B cell (primary cell): ENCODE measurements around the gene TNFRSF9. TPM values are rescaled to one million over a fixed set of nuclear protein-coding genes. Genes with fewer than 3 reads are reported as not detected.

ENCODE experiments used
- ATAC-seq: fragments of 200-7000 bp; cut with Tn5 transposase; one replicate; pipeline ENCODE4 v1.10.0; 2021; ENCODE audit warnings: low read depth, mild to moderate bottlenecking, moderate number of reproducible peaks, moderate library complexity
- CTCF ChIA-PET: fragments of 350-600 bp; sonication (Branson Sonifier 250); formaldehyde crosslinking; loops from one replicate; lab custom pipeline; 2021; ENCODE audit warnings: antibody characterized with exemption, inconsistent platforms; lab: Charles Lee
- POLR2A ChIA-PET: fragments of 350-600 bp; sonication (Branson Sonifier 250); formaldehyde crosslinking; loops from one replicate; lab custom pipeline; 2021; ENCODE audit warnings: antibody characterized with exemption; lab: Charles Lee
- DNase-seq: peaks from one replicate; pipeline ENCODE4 v3.0.0; 2013
- H2AFZ ChIP-seq: 2 replicates; pipeline ENCODE4 v1.6.1; 2012; ENCODE audit warnings: mild to moderate bottlenecking, low read depth, low read length; ENCODE audit not compliant: insufficient read depth, poor library complexity, severe bottlenecking
- H3K27ac ChIP-seq, 2 donors: 1 replicate in 1 of 2; 2 replicates in 1 of 2; pipeline ENCODE4 v1.5.1; 2012 to 2013; ENCODE audit warnings: low read length in 2 of 2, mild to moderate bottlenecking in 2 of 2, moderate library complexity in 1 of 2
- H3K27me3 ChIP-seq, 4 experiments: fragments of 200-600 bp in 1 of 4; sonication (generic) in 1 of 4; replicated peaks in 1 of 4; 1 replicate in 2 of 4; 2 replicates in 2 of 4; pipeline versions ENCODE4 v1.6.1 to v1.7.0; 2013 to 2016; ENCODE audit warnings: low read length in 3 of 4, mild to moderate bottlenecking in 2 of 4, mixed read lengths in 1 of 4, moderate library complexity in 1 of 4; ENCODE audit not compliant: insufficient read depth in 4 of 4, control insufficient read depth in 3 of 4; ENCODE audit errors: control extremely low read depth in 1 of 4
- H3K36me3 ChIP-seq, 2 experiments: replicated peaks in 1 of 2; 1 replicate in 1 of 2; 2 replicates in 1 of 2; pipeline versions ENCODE4 v1.6.1 to v1.7.1; 2013; ENCODE audit warnings: low read length in 1 of 2; ENCODE audit not compliant: insufficient read depth in 2 of 2, control insufficient read depth in 1 of 2; ENCODE audit errors: control extremely low read depth in 1 of 2, extremely low read depth in 1 of 2
- H3K4me1 ChIP-seq, 2 donors: fragments of 200-600 bp in 1 of 2; sonication (generic) in 1 of 2; 1 replicate in 1 of 2; 2 replicates in 1 of 2; pipeline versions ENCODE4 v1.5.1 to v1.6.1; 2013 to 2017; ENCODE audit warnings: low read length in 2 of 2; ENCODE audit not compliant: control insufficient read depth in 2 of 2, insufficient read depth in 2 of 2
- H3K4me2 ChIP-seq: replicated peaks from 2 replicates; pipeline ENCODE3; 2012; ENCODE audit warnings: mild to moderate bottlenecking, low read depth, low read length; ENCODE audit not compliant: poor library complexity, severe bottlenecking
- H3K4me3 ChIP-seq, 5 experiments: fragments of 200-600 bp in 1 of 5; sonication (generic) in 1 of 5; 1 replicate in 3 of 5; 2 replicates in 2 of 5; pipeline versions ENCODE4 v1.5.1 to v1.7.0; 2011 to 2016; ENCODE audit warnings: low read length in 4 of 5, mild to moderate bottlenecking in 4 of 5, low read depth in 2 of 5, control low read depth in 1 of 5, moderate library complexity in 1 of 5; ENCODE audit not compliant: insufficient read depth in 1 of 5; ENCODE audit errors: control extremely low read depth in 1 of 5, extremely low read depth in 1 of 5
- H3K79me2 ChIP-seq: fragments of 200-600 bp; sonication (generic); one replicate; pipeline ENCODE4 v1.6.0; 2016; ENCODE audit warnings: low read length; ENCODE audit not compliant: control insufficient read depth, insufficient read depth
- H3K9ac ChIP-seq: fragments of 200-600 bp; sonication (generic); 2 replicates; pipeline ENCODE4 v1.6.1; 2017; ENCODE audit warnings: mild to moderate bottlenecking, low read length, moderate library complexity
- H3K9me3 ChIP-seq, 3 donors: one replicate each; pipeline versions ENCODE4 v1.6.1 to v1.7.1; 2013; ENCODE audit warnings: low read length in 2 of 3; ENCODE audit not compliant: control insufficient read depth in 2 of 3, insufficient read depth in 1 of 3; ENCODE audit errors: control extremely low read depth in 1 of 3
- H4K20me1 ChIP-seq: 2 replicates; pipeline ENCODE4 v1.6.0; 2012; ENCODE audit warnings: mild to moderate bottlenecking, low read length; ENCODE audit not compliant: insufficient read depth, control insufficient read depth, poor library complexity, severe bottlenecking
- H3K27ac Mint-ChIP-seq: one replicate; pipeline ENCODE4 v1.8.0; 2021; ENCODE audit warnings: mixed read lengths
- H3K27me3 Mint-ChIP-seq: one replicate; pipeline ENCODE4 v1.8.0; 2021; ENCODE audit warnings: mixed read lengths
- H3K4me1 Mint-ChIP-seq: one replicate; pipeline ENCODE4 v1.8.0; 2021; ENCODE audit warnings: mixed read lengths
- H3K4me3 Mint-ChIP-seq: one replicate; pipeline ENCODE4 v1.8.0; 2021; ENCODE audit warnings: mixed read lengths
- H3K9me3 Mint-ChIP-seq: one replicate; pipeline ENCODE4 v1.8.0; 2022; ENCODE audit warnings: mixed read lengths; ENCODE audit not compliant: insufficient read depth
- EZH2 ChIP-seq: IDR thresholded peaks from 2 replicates; pipeline ENCODE4 v1.6.1; 2012; ENCODE audit warnings: borderline replicate concordance, low read depth, mild to moderate bottlenecking, moderate library complexity, low read length; ENCODE audit not compliant: insufficient read depth, poor library complexity, severe bottlenecking
- WGBS: methylation state at CpG from one replicate; pipeline ENCODE4 v1.1.5; 2013; ENCODE audit warnings: missing lambda C conversion rate; ENCODE audit not compliant: insufficient coverage; 5-methylcytosine and 5-hydroxymethylcytosine counted together
- intact Hi-C: fragments of 100-400 bp; cut with micrococcal nuclease; formaldehyde crosslinking; loops from one replicate; pipeline ENCODE4 v1.10.0; 2022
- polyA plus RNA-seq: library from polyadenylated mRNA; depleted of rRNA; stranded (reverse); fragments of >200 nt; gene quantifications from 2 replicates; pipeline ENCODE4 v1.2.3, GENCODE V29; 2012
- total RNA-seq, 2 donors: library from RNA; stranded (reverse); fragments of 120-200 nt in 1 of 2; gene quantifications; 1 replicate in 1 of 2; 2 replicates in 1 of 2; pipeline versions ENCODE4 v1.2.3 to v1.2.4, GENCODE V29; 2013 to 2022
- TF ChIP-seq, protein P1 (sequence below): fragments of 200-600 bp; IDR thresholded peaks from one replicate; pipeline ENCODE4 v1.8.0; 2022; ENCODE audit warnings: antibody characterized with exemption, mild to moderate bottlenecking

Gene TNFRSF9
- total and polyA plus RNA-seq, 2 donors (not counting 1 experiment from before 2014, with no cell fraction given): 0.01 to 0.44 TPM

DNA sequence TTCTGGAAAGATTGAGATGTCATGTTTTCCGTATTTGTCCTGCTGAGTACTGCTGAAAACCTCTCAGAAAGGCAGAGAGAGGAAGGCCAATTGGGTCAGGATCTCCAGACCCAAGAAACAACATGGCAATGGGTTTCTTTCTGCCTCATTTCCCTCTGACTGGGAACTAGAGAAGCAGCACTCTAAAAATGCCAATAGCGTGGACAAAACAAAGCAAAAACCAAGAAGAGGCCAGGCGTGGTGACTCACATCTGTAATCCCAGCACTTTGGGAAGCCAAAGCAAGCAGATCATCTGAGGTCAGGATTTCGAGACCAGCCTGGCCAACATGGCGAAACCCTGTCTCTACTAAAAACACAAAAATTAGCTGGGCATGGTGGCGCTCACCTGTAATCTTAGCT, 18.3 kb downstream of the TNFRSF9 start:
- no peak for ATAC-seq
- intact Hi-C loops: no loop called here
- no peaks in the 10 kb centered on the region for H3K4me1 ChIP-seq
- TF ChIP-seq, protein P1, sequence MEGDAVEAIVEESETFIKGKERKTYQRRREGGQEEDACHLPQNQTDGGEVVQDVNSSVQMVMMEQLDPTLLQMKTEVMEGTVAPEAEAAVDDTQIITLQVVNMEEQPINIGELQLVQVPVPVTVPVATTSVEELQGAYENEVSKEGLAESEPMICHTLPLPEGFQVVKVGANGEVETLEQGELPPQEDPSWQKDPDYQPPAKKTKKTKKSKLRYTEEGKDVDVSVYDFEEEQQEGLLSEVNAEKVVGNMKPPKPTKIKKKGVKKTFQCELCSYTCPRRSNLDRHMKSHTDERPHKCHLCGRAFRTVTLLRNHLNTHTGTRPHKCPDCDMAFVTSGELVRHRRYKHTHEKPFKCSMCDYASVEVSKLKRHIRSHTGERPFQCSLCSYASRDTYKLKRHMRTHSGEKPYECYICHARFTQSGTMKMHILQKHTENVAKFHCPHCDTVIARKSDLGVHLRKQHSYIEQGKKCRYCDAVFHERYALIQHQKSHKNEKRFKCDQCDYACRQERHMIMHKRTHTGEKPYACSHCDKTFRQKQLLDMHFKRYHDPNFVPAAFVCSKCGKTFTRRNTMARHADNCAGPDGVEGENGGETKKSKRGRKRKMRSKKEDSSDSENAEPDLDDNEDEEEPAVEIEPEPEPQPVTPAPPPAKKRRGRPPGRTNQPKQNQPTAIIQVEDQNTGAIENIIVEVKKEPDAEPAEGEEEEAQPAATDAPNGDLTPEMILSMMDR: no peak
- TF ChIP-seq EZH2: no peak
- Mint-ChIP-seq H3K27ac (no peak overlapping the region), H3K27me3 (peaks cover 13% of the 10 kb centered on the region), H3K9me3 (no peaks in the 10 kb centered on the region), H3K4me1 (no peaks in the 10 kb centered on the region), H3K4me3 (no peak overlapping the region)
- CTCF ChIA-PET: interaction anchor here (0.5 kb wide), 2 partner anchors 11 to 18 kb away, joined by 3 read pairs; no protein-coding TSS in a partner anchor
- no peaks in the 10 kb centered on the region for H3K36me3 ChIP-seq
- no peak overlapping the region for H3K4me3 ChIP-seq
- H3K79me2 ChIP-seq: no peaks in the 10 kb centered on the region
- no peak overlapping the region for H3K9ac ChIP-seq
- H3K27me3 ChIP-seq: peaks cover 0 to 12% (median under 1%) of the 10 kb centered on the region in 4 experiments
- 96% methylated on average over 5 of the region's 6 CpGs for WGBS
- no peaks in the 10 kb centered on the region for H4K20me1 ChIP-seq
- no peak overlapping the region for H2AFZ ChIP-seq
- POLR2A ChIA-PET: no interaction called here
- no peaks in the 10 kb centered on the region for H3K9me3 ChIP-seq
- no peak for DNase-seq
- no peak overlapping the region for H3K27ac ChIP-seq
- no peak overlapping the region for H3K4me2 ChIP-seq

DNA sequence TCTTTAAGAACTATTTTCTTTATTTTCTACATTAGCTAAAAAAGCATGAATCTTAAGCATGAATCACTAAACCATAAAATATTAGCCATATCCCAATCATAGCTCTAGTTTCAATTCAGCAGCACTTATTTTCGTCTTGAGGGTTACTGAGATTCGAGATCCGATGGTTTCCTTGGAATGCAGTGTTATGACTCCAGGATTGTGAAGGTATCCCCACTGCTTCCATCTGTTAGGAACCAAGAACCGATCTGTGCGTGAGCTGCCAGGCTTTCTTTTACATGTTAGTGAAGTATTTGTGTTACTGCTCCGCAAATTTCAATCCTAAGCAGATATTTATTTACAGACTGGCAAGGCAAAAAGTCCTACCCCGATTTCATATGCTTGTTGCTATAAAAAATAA, 18.8 kb downstream of the TNFRSF9 start:
- no peak overlapping the region for H3K4me2 ChIP-seq
- ChIA-PET POLR2A (no interaction called here), CTCF (interaction anchor here (0.5 kb wide), 1 partner anchor 10 kb away, joined by 3 read pairs; no protein-coding TSS in a partner anchor)
- DNase-seq: no peak
- H3K27me3 ChIP-seq: peaks cover 0 to 13% (median 2%) of the 10 kb centered on the region in 4 experiments
- no peaks in the 10 kb centered on the region for H3K4me1 ChIP-seq
- H3K36me3 ChIP-seq: no peaks in the 10 kb centered on the region
- no peak overlapping the region for H2AFZ ChIP-seq
- H3K27me3 Mint-ChIP-seq: peaks cover 16% of the 10 kb centered on the region
- H3K4me3 Mint-ChIP-seq: no peak overlapping the region
- H3K27ac Mint-ChIP-seq: no peak overlapping the region
- WGBS: 93% methylated on average over 2 of the region's 7 CpGs
- H3K4me1 Mint-ChIP-seq: no peaks in the 10 kb centered on the region
- H3K4me3 ChIP-seq: no peak overlapping the region
- no peaks in the 10 kb centered on the region for H3K9me3 ChIP-seq
- TF ChIP-seq, protein P1: no peak
- TF ChIP-seq EZH2: no peak
- no peak overlapping the region for H3K9ac ChIP-seq
- no peak for ATAC-seq
- H3K9me3 Mint-ChIP-seq: no peaks in the 10 kb centered on the region
- no peaks in the 10 kb centered on the region for H3K79me2 ChIP-seq
- H3K27ac ChIP-seq: no peak overlapping the region
- H4K20me1 ChIP-seq: no peaks in the 10 kb centered on the region
- intact Hi-C loops: no loop called here
